Activated CD4-positive, CD25-positive, alpha-beta regulatory T cell treated with anti-CD3 and anti-CD28 coated beads, Interleukin-2, amount 50 U/mL, for 16 hours (primary cell): ENCODE results near the gene SORCS2.

Experiments
- DNase-seq: peaks from one replicate; pipeline ENCODE4 v3.0.0-alpha.2; 2020; ENCODE audit warnings: low read depth, low spot score

SORCS2 gene

GRCh38 chr4:7788694-7789425 is 596.5 kb downstream of the SORCS2 start:
- no peak for DNase-seq

- no peak for DNase-seq
These were observed 597.7 kb downstream of the SORCS2 start for GRCh38 chr4:7790023-7790422.

- no peak for DNase-seq
These were observed 598.7 kb downstream of the SORCS2 start for GRCh38 chr4:7790999-7791398.
